Measurements from ENCODE around the gene TH.

GRCh38 chr11:2164861-2165555 lies 6.6 kb downstream of the TH start:
- TF ChIP-seq CTCF (IDR thresholded peaks at IDR 0.05), result no peak
- TF ChIP-seq EZH2 (IDR thresholded peaks at IDR 0.05; ENCODE audit: borderline replicate concordance, insufficient read depth, low read depth, low read length, poor library complexity, severe bottlenecking), result no peak
